ENCODE results near the gene MMP25. TPM values are rescaled to one million over a fixed set of nuclear protein-coding genes. Genes with fewer than 3 reads are reported as not detected.

The MMP25 gene
- total and polyA plus RNA-seq, 9 of the 15 experiments (the other 6 are each of a cell fraction or from before 2014, with no cell fraction given) = 0.03 to 0.04 TPM; not detected in 7

GRCh38 chr16:3059041-3059722 is 12.8 kb downstream of the MMP25 start (continued):
- TF ChIP-seq ZBTB40 (IDR thresholded peaks at IDR 0.05) (no peak; the same call in 1 of the 2 replicates), ZBTB40 (CRISPR knock-in tag; IDR thresholded peaks at IDR 0.05) (no peak), GATAD2A (IDR thresholded peaks at IDR 0.05) (peak; percentile 11; the same call in 1 of the 2 replicates), CBFA2T2 (conservative IDR thresholded peaks at IDR 0.05) (no peak), CHCHD3 (CRISPR knock-in tag; IDR thresholded peaks at IDR 0.05) (no peak), GTF2E2 (tag; IDR thresholded peaks at IDR 0.05) (no peak), NBN (IDR thresholded peaks at IDR 0.05; ENCODE audit: low read depth) (no peak), NFXL1 (CRISPR knock-in tag; IDR thresholded peaks at IDR 0.05) (no peak), POLR3A (IDR thresholded peaks at IDR 0.05; ENCODE audit: borderline replicate concordance, extremely low read depth, insufficient read depth, insufficient read length) (no peak), SFPQ (IDR thresholded peaks at IDR 0.05; ENCODE audit: low read depth, low read length) (no peak), TEAD1 (CRISPR knock-in tag; IDR thresholded peaks at IDR 0.05) (peak in 1 of 2 experiments; percentile 66; a peak in 1 of 4 replicates), ATF3 (IDR thresholded peaks at IDR 0.05) (no peak), ATF3 (CRISPR knock-in tag; conservative IDR thresholded peaks at IDR 0.05) (no peak), PKNOX1 (IDR thresholded peaks at IDR 0.05) (no peak)

Data from K562 (cell line).